ENCODE measurements around the gene DEFB129.

The DEFB129 gene

DNA sequence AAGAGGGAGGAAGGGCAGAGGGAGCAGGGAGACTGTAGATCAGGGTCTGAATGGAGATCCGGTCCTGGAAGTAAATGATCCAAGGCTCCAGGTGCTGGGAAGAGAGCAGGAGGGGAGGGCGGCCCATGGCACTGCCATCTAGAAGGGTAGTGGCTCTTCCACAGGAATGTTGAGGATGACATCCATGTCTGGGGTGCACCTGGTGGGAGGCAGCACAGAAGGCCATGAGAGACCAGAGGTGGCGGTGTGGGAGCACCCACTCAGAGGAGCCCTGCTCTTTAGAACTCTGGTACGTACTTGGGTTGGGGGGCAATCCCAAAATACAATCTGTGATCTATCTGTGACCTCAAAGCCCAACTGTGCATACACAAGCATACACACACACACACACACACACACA is 44.0 kb downstream of the DEFB129 start:
- Histone ChIP-seq H3K27ac (ENCODE audit: insufficient read depth, low read depth, low read length, poor library complexity, severe bottlenecking) (no peak overlapping the region), H3K9me3 (ENCODE audit: control insufficient read depth, low read length) (no peaks in the 10 kb centered on the region), H3K27me3 (ENCODE audit: control insufficient read depth, insufficient read depth, low read length, poor library complexity, severe bottlenecking) (peaks cover 5% of the 10 kb centered on the region), H3K36me3 (ENCODE audit: control insufficient read depth, insufficient read depth, low read length) (no peaks in the 10 kb centered on the region), H3K4me3 (ENCODE audit: insufficient read depth, low read depth, low read length) (no peak overlapping the region), H3K4me1 (ENCODE audit: control insufficient read depth, insufficient read depth, low read length) (no peaks in the 10 kb centered on the region)
- 88 to 93% methylated on average over 4 of the region's 4 CpGs for WGBS, 2 experiments

DNA sequence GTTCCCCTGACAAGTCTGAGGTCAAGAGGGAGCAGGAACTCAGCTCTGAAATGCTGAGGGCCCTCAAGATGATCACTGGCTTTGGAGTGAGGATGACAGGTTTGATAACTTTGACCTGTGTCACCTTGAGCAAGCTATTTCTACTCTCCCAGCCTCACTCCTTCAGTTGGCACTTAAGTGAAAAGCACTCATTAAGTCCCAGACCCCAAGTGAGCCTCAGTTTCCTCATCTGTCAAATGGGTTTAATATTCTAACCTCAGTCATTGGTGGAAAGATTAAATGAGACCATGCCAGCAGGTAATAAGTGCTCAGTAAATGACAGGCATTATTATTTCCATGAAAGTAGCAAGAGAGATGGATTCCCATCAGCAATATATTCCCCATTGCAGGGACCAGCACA is 44.5 kb downstream of the DEFB129 start:
- no peaks in the 10 kb centered on the region for H3K4me1 ChIP-seq (ENCODE audit: control insufficient read depth, insufficient read depth, low read length)
- peaks cover under 1% of the 10 kb centered on the region for H3K27me3 ChIP-seq (ENCODE audit: control insufficient read depth, insufficient read depth, low read length, poor library complexity, severe bottlenecking)
- H3K36me3 ChIP-seq (ENCODE audit: control insufficient read depth, insufficient read depth, low read length): peaks cover 2% of the 10 kb centered on the region
- no peak overlapping the region for H3K4me3 ChIP-seq (ENCODE audit: insufficient read depth, low read depth, low read length)
- no peak overlapping the region for H3K27ac ChIP-seq (ENCODE audit: insufficient read depth, low read depth, low read length, poor library complexity, severe bottlenecking)
- no peaks in the 10 kb centered on the region for H3K9me3 ChIP-seq (ENCODE audit: control insufficient read depth, low read length)

DNA sequence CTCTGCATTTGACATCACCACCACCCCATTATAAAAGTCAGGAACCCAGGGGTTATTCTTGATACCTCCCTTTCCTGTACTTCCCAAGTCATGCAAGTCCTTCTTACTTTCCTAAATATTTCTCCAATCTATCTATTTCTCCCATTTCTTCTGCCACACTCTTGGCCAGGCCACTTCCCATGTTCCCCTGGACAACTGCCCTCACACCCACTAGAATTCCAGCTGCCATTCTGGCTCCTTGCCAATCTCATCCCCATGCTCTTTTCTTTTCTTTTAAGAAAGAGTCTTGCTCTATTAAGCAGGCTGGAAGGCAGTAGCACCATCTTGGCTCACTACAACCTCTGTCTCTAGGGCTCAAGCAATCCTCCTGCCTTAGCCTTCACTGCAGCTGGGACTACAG is 45.7 kb downstream of the DEFB129 start:
- Histone ChIP-seq H3K4me1 (ENCODE audit: control insufficient read depth, insufficient read depth, low read length) (no peaks in the 10 kb centered on the region), H3K27ac (ENCODE audit: insufficient read depth, low read depth, low read length, poor library complexity, severe bottlenecking) (no peak overlapping the region), H3K27me3 (ENCODE audit: control insufficient read depth, insufficient read depth, low read length, poor library complexity, severe bottlenecking) (no peaks in the 10 kb centered on the region), H3K4me3 (ENCODE audit: insufficient read depth, low read depth, low read length) (no peak overlapping the region), H3K36me3 (ENCODE audit: control insufficient read depth, insufficient read depth, low read length) (peaks cover 13% of the 10 kb centered on the region), H3K9me3 (ENCODE audit: control insufficient read depth, low read length) (no peaks in the 10 kb centered on the region)

DNA sequence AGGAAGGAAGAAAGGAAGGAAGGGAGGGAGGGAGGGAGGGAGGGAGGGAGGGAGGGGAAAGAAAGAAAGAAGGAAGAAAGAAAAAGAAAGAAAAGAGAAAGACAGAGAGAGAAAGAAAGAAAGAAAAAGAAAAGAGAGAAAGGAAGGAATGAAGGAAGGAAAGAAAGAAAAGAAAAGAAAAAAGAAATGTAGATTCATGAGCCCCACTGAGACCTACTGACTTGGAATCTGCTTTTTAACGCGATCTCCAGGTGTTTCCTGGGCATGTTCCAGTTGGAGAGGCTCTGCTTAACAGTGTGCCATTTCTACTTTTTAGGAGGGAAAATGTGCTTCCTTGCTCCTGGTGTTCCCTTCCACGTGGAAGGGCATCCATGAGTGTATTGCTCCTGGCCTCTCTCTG is 46.8 kb downstream of the DEFB129 start:
- 58 to 59% methylated on average over 3 of the region's 3 CpGs for WGBS, 2 experiments
- no peaks in the 10 kb centered on the region for H3K9me3 ChIP-seq (ENCODE audit: control insufficient read depth, low read length)
- H3K27me3 ChIP-seq (ENCODE audit: control insufficient read depth, insufficient read depth, low read length, poor library complexity, severe bottlenecking): no peaks in the 10 kb centered on the region
- H3K4me1 ChIP-seq (ENCODE audit: control insufficient read depth, insufficient read depth, low read length): no peaks in the 10 kb centered on the region
- H3K36me3 ChIP-seq (ENCODE audit: control insufficient read depth, insufficient read depth, low read length): peaks cover 20% of the 10 kb centered on the region
- H3K4me3 ChIP-seq (ENCODE audit: insufficient read depth, low read depth, low read length): no peak overlapping the region
- no peak overlapping the region for H3K27ac ChIP-seq (ENCODE audit: insufficient read depth, low read depth, low read length, poor library complexity, severe bottlenecking)

DNA sequence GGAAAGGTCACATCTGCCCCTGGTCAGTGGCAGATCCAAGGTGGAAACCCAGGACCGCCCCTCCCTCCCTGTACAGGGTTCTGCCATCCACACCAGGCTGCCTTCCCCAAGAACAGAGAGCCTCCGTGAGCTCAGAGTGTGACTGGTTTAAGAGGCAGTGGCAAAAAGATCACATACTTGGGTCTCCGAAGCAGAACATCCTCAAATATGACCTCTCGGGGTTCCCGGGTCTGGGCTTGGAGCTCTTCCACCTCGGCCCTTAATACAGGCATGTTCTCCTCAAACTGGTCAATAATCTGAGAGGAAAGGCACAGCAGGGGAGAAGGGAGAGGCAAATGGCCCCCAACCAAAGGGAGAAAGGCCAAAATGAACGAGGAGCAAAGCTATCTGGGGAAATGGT is 48.7 kb downstream of the DEFB129 start:
- Histone ChIP-seq H3K4me1 (ENCODE audit: control insufficient read depth, insufficient read depth, low read length) (no peaks in the 10 kb centered on the region), H3K36me3 (ENCODE audit: control insufficient read depth, insufficient read depth, low read length) (peaks cover 20% of the 10 kb centered on the region), H3K4me3 (ENCODE audit: insufficient read depth, low read depth, low read length) (no peak overlapping the region), H3K27me3 (ENCODE audit: control insufficient read depth, insufficient read depth, low read length, poor library complexity, severe bottlenecking) (no peaks in the 10 kb centered on the region), H3K27ac (ENCODE audit: insufficient read depth, low read depth, low read length, poor library complexity, severe bottlenecking) (no peak overlapping the region), H3K9me3 (ENCODE audit: control insufficient read depth, low read length) (no peaks in the 10 kb centered on the region)
- 95 to 98% methylated on average over 7 of the region's 7 CpGs for WGBS, 2 experiments

DNA sequence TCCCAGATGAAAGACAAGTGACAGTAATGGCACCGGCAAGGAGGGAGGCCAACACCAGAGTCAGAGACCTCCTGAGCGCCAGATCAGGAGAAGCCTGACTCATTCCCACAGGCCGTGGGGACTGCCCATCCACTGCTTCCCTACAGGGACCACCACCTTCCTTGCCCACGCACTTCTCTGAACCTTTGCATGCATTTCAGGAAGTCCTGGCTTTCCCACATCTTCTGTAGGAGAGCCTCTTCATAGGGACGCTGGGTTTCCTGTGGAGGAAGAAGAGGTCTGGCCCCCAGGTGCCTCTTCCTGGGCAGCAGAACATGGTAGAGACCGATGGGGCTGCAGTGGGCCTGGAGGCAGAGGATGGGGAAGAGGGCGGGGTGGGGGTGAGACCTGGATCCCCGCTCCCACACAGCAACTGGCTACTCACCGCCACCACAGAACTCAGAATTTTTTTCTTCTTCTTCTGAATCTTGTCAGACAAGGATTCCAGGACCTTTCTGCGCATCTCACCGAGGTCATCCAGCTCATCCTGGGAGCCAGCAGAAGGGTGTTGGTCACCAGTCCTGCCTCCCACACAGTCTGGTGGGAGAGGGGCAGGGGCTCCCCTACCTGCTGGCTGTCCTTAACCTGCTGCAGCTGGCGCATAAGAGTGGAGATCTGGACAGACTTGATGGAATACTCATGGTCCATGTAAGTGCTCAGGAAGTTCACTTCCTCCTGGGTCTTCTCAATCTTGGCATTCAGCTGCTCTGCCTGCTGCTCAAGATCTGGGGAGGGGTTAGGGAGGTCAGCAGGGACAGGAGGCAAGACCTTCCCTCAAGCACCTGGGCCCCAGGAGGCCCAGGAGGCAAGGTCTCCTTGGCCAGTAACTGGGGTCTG is 49.8 kb downstream of the DEFB129 start:
- H3K27me3 ChIP-seq (ENCODE audit: control insufficient read depth, insufficient read depth, low read length, poor library complexity, severe bottlenecking): no peaks in the 10 kb centered on the region
- no peak overlapping the region for H3K4me3 ChIP-seq (ENCODE audit: insufficient read depth, low read depth, low read length)
- peaks cover 25% of the 10 kb centered on the region for H3K36me3 ChIP-seq (ENCODE audit: control insufficient read depth, insufficient read depth, low read length)
- no peak overlapping the region for H3K27ac ChIP-seq (ENCODE audit: insufficient read depth, low read depth, low read length, poor library complexity, severe bottlenecking)
- H3K9me3 ChIP-seq (ENCODE audit: control insufficient read depth, low read length): no peaks in the 10 kb centered on the region
- H3K4me1 ChIP-seq (ENCODE audit: control insufficient read depth, insufficient read depth, low read length): no peaks in the 10 kb centered on the region
- WGBS, 2 experiments: 95 to 96% methylated on average over 12 of the region's 12 CpGs

DNA sequence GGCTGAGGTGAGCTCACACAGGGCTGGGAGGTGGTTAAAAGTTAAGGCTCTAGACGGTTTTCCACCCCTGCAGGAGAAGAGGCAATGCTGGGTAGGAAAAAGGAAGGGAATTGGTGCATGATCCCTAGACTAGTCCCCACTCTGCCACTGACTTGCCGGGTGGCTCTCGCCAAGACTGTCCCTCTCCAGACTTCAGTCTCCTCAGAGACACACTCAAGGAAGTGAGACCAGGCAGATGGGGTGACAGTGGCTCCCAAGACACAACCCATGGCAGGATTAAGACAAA is 50.4 kb downstream of the DEFB129 start:
- WGBS, 2 experiments: 33 to 36% methylated on average over 2 of the region's 3 CpGs
- Histone ChIP-seq H3K27ac (ENCODE audit: insufficient read depth, low read depth, low read length, poor library complexity, severe bottlenecking) (no peak overlapping the region), H3K4me3 (ENCODE audit: insufficient read depth, low read depth, low read length) (no peak overlapping the region), H3K9me3 (ENCODE audit: control insufficient read depth, low read length) (no peaks in the 10 kb centered on the region), H3K36me3 (ENCODE audit: control insufficient read depth, insufficient read depth, low read length) (peaks cover 29% of the 10 kb centered on the region), H3K27me3 (ENCODE audit: control insufficient read depth, insufficient read depth, low read length, poor library complexity, severe bottlenecking) (no peaks in the 10 kb centered on the region), H3K4me1 (ENCODE audit: control insufficient read depth, insufficient read depth, low read length) (no peaks in the 10 kb centered on the region)

DNA sequence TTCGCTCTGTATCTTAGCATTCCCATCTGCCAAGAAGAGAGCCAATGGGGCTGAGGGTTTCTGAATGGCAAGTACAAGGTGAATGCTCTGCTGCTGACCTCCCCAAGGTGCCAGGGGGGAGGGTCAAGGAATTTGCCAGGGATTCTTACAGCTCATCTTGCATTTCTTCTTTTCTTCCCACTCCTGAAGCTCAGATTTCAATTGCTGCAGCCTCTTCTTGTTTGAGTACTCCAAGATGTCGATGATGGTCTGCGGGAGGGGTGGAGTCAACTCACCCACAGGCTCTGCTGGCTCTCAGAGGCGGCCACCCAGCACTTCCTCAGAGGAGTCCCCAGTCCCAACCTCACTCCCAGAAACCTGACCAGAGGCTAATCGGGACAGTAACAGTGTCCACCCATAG is 51.1 kb downstream of the DEFB129 start:
- Histone ChIP-seq H3K9me3 (ENCODE audit: control insufficient read depth, low read length) (no peaks in the 10 kb centered on the region), H3K4me3 (ENCODE audit: insufficient read depth, low read depth, low read length) (no peak overlapping the region), H3K36me3 (ENCODE audit: control insufficient read depth, insufficient read depth, low read length) (peaks cover 29% of the 10 kb centered on the region), H3K4me1 (ENCODE audit: control insufficient read depth, insufficient read depth, low read length) (no peaks in the 10 kb centered on the region), H3K27ac (ENCODE audit: insufficient read depth, low read depth, low read length, poor library complexity, severe bottlenecking) (no peak overlapping the region), H3K27me3 (ENCODE audit: control insufficient read depth, insufficient read depth, low read length, poor library complexity, severe bottlenecking) (no peaks in the 10 kb centered on the region)
- WGBS, 2 experiments: 73 to 80% methylated on average over 5 of the region's 5 CpGs

DNA sequence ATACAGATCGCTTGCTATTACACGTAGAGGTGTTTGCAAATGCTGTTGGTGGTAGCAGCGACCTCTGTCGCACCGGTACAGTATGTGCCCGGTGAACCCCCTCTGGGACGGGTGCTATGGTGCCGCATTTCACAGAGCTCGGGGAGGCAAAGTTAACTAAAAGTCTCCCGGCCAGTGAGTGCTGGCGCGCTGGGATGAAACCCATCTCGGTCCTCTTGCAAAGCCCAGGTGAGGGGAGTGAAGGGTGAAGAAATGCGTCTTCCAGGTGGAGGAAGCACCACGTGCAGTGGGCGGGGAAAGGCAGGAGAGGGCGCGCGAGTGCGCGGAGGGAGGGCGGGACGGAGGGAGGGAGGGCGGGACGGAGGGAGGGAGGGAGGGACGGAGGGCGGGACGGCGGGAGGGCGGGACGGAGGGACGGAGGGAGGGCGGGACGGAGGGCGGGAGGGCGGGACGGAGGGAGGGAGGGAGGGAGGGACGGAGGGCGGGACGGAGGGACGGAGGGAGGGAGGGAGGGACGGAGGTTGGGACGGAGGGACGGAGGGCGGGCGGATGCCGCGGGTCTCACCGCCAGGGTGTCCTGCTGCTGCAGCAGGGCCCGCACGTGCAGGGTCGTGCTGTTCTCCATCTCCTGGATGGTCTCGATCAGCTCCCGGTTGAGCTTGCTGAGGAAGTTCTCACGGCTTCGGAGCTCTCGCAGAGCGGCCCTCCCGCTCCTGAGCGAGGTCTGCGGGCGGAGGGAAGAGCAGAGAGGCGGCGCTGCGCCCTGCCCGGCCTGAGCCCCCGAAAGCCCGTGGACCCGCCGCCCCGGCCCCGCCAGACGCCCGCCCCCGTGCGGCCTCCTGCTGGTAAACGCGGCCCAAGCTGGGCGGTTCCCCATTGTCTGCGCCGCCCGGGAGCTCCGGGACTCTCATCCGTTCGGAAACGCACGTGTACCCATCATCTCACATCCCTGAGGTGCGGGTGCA is 51.8 kb downstream of the DEFB129 start:
- H3K27me3 ChIP-seq (ENCODE audit: control insufficient read depth, insufficient read depth, low read length, poor library complexity, severe bottlenecking): no peaks in the 10 kb centered on the region
- 31 to 35% methylated on average over 63 to 64 of the region's 88 CpGs for WGBS, 2 experiments
- H3K4me1 ChIP-seq (ENCODE audit: control insufficient read depth, insufficient read depth, low read length): no peaks in the 10 kb centered on the region
- peak overlapping the region; percentile 13 for H3K4me3 ChIP-seq (ENCODE audit: insufficient read depth, low read depth, low read length)
- no peaks in the 10 kb centered on the region for H3K9me3 ChIP-seq (ENCODE audit: control insufficient read depth, low read length)
- peaks cover 33% of the 10 kb centered on the region for H3K36me3 ChIP-seq (ENCODE audit: control insufficient read depth, insufficient read depth, low read length)
- no peak overlapping the region for H3K27ac ChIP-seq (ENCODE audit: insufficient read depth, low read depth, low read length, poor library complexity, severe bottlenecking)
